ENCODE data around the gene CSGALNACT2. TPM values are rescaled to one million over a fixed set of nuclear protein-coding genes. Genes with fewer than 3 reads are reported as not detected.

Gene CSGALNACT2
- total and polyA plus RNA-seq, 10 of the 15 experiments (the other 5 are each of a cell fraction or from before 2014, with no cell fraction given), result 2.5 to 12.6 (median 8.7) TPM

DNA sequence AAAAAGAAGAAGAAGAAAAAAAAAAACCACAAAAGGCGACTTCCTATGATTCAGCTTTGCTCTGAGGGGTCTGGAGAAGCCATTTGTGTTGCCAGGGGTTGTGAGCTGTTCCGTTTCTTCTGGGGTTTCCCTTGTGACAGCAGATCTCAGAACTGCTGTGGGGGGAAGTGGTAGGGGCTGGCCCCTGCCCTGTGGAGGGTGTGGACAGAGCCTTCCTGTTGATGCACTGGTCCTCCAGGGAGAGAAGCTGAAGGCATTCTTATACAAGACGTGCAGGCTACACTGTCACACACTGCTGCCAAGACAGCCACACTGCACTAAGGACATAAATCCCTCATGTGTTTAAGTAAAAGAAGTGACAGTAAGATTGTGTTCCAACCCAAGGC is 17.3 kb upstream of the CSGALNACT2 start (continued):
- TF ChIP-seq IRF4 (IDR thresholded peaks at IDR 0.05; ENCODE audit: low read depth, low read length), result 0 out of 2 replicates have a peak, but pooled peaks have one; percentile 39
- no peak for TF ChIP-seq FOXM1 (IDR thresholded peaks at IDR 0.05; ENCODE audit: low read depth, low read length)
- peak in 1 of 2 experiments; percentile 59; a peak in 2 of 4 replicates for TF ChIP-seq ETV6 (conservative IDR thresholded peaks at IDR 0.05 in 1 of 2, IDR thresholded peaks at IDR 0.05 in 1 of 2; ENCODE audit: borderline replicate concordance in 1 of 2, low read depth in 1 of 2)
- TF ChIP-seq, protein P1, sequence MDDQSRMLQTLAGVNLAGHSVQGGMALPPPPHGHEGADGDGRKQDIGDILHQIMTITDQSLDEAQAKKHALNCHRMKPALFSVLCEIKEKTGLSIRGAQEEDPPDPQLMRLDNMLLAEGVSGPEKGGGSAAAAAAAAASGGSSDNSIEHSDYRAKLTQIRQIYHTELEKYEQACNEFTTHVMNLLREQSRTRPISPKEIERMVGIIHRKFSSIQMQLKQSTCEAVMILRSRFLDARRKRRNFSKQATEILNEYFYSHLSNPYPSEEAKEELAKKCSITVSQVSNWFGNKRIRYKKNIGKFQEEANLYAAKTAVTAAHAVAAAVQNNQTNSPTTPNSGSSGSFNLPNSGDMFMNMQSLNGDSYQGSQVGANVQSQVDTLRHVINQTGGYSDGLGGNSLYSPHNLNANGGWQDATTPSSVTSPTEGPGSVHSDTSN (IDR thresholded peaks at IDR 0.05; ENCODE audit: insufficient replicate concordance, low read depth, low read length), result no peak
- TF ChIP-seq MYC (IDR thresholded peaks at IDR 0.05; ENCODE audit: insufficient read depth, insufficient read length, insufficient replicate concordance, low read length, severe bottlenecking), result no peak
- TF ChIP-seq SMC3 (IDR thresholded peaks at IDR 0.05; ENCODE audit: borderline replicate concordance, low read length), result no peak
- no peak for TF ChIP-seq PML (IDR thresholded peaks at IDR 0.05; ENCODE audit: low read length)
- peak; percentile 76 for TF ChIP-seq RUNX3 (IDR thresholded peaks at IDR 0.05; ENCODE audit: low read length)
- TF ChIP-seq, protein P2, sequence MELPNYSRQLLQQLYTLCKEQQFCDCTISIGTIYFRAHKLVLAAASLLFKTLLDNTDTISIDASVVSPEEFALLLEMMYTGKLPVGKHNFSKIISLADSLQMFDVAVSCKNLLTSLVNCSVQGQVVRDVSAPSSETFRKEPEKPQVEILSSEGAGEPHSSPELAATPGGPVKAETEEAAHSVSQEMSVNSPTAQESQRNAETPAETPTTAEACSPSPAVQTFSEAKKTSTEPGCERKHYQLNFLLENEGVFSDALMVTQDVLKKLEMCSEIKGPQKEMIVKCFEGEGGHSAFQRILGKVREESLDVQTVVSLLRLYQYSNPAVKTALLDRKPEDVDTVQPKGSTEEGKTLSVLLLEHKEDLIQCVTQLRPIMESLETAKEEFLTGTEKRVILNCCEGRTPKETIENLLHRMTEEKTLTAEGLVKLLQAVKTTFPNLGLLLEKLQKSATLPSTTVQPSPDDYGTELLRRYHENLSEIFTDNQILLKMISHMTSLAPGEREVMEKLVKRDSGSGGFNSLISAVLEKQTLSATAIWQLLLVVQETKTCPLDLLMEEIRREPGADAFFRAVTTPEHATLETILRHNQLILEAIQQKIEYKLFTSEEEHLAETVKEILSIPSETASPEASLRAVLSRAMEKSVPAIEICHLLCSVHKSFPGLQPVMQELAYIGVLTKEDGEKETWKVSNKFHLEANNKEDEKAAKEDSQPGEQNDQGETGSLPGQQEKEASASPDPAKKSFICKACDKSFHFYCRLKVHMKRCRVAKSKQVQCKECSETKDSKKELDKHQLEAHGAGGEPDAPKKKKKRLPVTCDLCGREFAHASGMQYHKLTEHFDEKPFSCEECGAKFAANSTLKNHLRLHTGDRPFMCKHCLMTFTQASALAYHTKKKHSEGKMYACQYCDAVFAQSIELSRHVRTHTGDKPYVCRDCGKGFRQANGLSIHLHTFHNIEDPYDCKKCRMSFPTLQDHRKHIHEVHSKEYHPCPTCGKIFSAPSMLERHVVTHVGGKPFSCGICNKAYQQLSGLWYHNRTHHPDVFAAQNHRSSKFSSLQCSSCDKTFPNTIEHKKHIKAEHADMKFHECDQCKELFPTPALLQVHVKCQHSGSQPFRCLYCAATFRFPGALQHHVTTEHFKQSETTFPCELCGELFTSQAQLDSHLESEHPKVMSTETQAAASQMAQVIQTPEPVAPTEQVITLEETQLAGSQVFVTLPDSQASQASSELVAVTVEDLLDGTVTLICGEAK (IDR thresholded peaks at IDR 0.05; ENCODE audit: borderline replicate concordance), result no peak
- TF ChIP-seq RFX5 (IDR thresholded peaks at IDR 0.05; ENCODE audit: low read depth, low read length), result no peak
- TF ChIP-seq YBX1 (IDR thresholded peaks at IDR 0.05), result no peak
- TF ChIP-seq CHD1 (IDR thresholded peaks at IDR 0.05; ENCODE audit: low read depth, low read length), result no peak
- TF ChIP-seq, protein P3, sequence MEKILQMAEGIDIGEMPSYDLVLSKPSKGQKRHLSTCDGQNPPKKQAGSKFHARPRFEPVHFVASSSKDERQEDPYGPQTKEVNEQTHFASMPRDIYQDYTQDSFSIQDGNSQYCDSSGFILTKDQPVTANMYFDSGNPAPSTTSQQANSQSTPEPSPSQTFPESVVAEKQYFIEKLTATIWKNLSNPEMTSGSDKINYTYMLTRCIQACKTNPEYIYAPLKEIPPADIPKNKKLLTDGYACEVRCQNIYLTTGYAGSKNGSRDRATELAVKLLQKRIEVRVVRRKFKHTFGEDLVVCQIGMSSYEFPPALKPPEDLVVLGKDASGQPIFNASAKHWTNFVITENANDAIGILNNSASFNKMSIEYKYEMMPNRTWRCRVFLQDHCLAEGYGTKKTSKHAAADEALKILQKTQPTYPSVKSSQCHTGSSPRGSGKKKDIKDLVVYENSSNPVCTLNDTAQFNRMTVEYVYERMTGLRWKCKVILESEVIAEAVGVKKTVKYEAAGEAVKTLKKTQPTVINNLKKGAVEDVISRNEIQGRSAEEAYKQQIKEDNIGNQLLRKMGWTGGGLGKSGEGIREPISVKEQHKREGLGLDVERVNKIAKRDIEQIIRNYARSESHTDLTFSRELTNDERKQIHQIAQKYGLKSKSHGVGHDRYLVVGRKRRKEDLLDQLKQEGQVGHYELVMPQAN (conservative IDR thresholded peaks at IDR 0.05), result no peak
- no peak for TF ChIP-seq ZNF622 (IDR thresholded peaks at IDR 0.05)
- TF ChIP-seq, protein P4, sequence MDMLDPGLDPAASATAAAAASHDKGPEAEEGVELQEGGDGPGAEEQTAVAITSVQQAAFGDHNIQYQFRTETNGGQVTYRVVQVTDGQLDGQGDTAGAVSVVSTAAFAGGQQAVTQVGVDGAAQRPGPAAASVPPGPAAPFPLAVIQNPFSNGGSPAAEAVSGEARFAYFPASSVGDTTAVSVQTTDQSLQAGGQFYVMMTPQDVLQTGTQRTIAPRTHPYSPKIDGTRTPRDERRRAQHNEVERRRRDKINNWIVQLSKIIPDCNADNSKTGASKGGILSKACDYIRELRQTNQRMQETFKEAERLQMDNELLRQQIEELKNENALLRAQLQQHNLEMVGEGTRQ (IDR thresholded peaks at IDR 0.05; ENCODE audit: borderline replicate concordance, low read depth, low read length), result no peak
- TF ChIP-seq, protein P5, sequence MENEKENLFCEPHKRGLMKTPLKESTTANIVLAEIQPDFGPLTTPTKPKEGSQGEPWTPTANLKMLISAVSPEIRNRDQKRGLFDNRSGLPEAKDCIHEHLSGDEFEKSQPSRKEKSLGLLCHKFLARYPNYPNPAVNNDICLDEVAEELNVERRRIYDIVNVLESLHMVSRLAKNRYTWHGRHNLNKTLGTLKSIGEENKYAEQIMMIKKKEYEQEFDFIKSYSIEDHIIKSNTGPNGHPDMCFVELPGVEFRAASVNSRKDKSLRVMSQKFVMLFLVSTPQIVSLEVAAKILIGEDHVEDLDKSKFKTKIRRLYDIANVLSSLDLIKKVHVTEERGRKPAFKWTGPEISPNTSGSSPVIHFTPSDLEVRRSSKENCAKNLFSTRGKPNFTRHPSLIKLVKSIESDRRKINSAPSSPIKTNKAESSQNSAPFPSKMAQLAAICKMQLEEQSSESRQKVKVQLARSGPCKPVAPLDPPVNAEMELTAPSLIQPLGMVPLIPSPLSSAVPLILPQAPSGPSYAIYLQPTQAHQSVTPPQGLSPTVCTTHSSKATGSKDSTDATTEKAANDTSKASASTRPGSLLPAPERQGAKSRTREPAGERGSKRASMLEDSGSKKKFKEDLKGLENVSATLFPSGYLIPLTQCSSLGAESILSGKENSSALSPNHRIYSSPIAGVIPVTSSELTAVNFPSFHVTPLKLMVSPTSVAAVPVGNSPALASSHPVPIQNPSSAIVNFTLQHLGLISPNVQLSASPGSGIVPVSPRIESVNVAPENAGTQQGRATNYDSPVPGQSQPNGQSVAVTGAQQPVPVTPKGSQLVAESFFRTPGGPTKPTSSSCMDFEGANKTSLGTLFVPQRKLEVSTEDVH (IDR thresholded peaks at IDR 0.05; ENCODE audit: low read depth, partially characterized antibody), result no peak
- no peak for TF ChIP-seq RCOR1 (conservative IDR thresholded peaks at IDR 0.05; ENCODE audit: low read depth, low read length)
- TF ChIP-seq KAT2A (conservative IDR thresholded peaks at IDR 0.05; ENCODE audit: control insufficient read depth, low read depth, low read length), result no peak
- TF ChIP-seq POLR2AphosphoS5 (IDR thresholded peaks at IDR 0.05; ENCODE audit: low read length), result no peak
- 0 out of 2 replicates have a peak, but pooled peaks have one; percentile 26 for TF ChIP-seq IKZF1 (conservative IDR thresholded peaks at IDR 0.05)
